ENCODE data around the gene TEKTIP1.

GRCh38 chr19:3575949-3576673 lies 37.1 kb downstream of the TEKTIP1 start:
- TF ChIP-seq CTCF (IDR thresholded peaks at IDR 0.05) (no peak), EZH2 (IDR thresholded peaks at IDR 0.05; ENCODE audit: borderline replicate concordance, insufficient read depth, low read depth, low read length, poor library complexity, severe bottlenecking) (no peak)

Data from B cell (primary cell).